ENCODE results near the gene PPP1R8. TPM values are rescaled to one million over a fixed set of nuclear protein-coding genes. Genes with fewer than 3 reads are reported as not detected.
"Not testable (repeated sequence)": the region's sequence is repeated elsewhere in the genome, so short reads cannot be mapped to it uniquely, and the experiment has no call there.

Gene PPP1R8
- total and polyA plus RNA-seq, 7 donors = 25.8 to 37.5 (median 31.8) TPM

DNA sequence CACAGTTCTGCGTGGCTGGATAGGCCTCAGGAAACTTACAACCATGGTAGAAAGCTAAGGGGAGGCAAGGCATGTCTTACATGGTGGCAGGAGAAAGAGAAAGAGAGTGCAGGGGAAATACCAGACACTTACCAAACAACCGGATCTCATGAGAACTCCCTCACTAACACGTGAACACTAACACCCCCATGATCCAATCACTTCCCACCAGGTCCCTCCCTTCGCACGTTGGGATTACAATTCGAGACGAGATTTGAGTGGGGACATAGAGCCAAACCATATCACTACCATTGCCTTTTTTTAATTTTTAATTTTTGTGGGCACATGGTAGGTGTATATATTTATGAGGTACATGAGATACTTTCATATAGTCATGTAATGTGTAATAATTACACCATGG lies 23.8 kb upstream of the PPP1R8 start:
- peaks cover 0 to 61% (median 18%) of the 10 kb centered on the region in 4 donors for H3K36me3 ChIP-seq
- H3K27me3 ChIP-seq = no peaks in the 10 kb centered on the region
- H3K9me3 ChIP-seq = no peaks in the 10 kb centered on the region
- 96 to 97% methylated on average over 7 of the region's 7 CpGs for WGBS, 2 donors
- H3K4me3 ChIP-seq = no peak overlapping the region
- no peak for DNase-seq
- no peak for TF ChIP-seq POLR2AphosphoS5 (IDR thresholded peaks at IDR 0.05)
- TF ChIP-seq EP300 (IDR thresholded peaks at IDR 0.05) = no peak
- TF ChIP-seq, protein P1, sequence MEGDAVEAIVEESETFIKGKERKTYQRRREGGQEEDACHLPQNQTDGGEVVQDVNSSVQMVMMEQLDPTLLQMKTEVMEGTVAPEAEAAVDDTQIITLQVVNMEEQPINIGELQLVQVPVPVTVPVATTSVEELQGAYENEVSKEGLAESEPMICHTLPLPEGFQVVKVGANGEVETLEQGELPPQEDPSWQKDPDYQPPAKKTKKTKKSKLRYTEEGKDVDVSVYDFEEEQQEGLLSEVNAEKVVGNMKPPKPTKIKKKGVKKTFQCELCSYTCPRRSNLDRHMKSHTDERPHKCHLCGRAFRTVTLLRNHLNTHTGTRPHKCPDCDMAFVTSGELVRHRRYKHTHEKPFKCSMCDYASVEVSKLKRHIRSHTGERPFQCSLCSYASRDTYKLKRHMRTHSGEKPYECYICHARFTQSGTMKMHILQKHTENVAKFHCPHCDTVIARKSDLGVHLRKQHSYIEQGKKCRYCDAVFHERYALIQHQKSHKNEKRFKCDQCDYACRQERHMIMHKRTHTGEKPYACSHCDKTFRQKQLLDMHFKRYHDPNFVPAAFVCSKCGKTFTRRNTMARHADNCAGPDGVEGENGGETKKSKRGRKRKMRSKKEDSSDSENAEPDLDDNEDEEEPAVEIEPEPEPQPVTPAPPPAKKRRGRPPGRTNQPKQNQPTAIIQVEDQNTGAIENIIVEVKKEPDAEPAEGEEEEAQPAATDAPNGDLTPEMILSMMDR (IDR thresholded peaks at IDR 0.05) = no peak
- TF ChIP-seq POLR2A (IDR thresholded peaks at IDR 0.05) = no peak
- no peak overlapping the region for H3K27ac ChIP-seq
- no peaks in the 10 kb centered on the region for H3K4me1 ChIP-seq
- intact Hi-C loops (cut with DNase I) = no loop called here

DNA sequence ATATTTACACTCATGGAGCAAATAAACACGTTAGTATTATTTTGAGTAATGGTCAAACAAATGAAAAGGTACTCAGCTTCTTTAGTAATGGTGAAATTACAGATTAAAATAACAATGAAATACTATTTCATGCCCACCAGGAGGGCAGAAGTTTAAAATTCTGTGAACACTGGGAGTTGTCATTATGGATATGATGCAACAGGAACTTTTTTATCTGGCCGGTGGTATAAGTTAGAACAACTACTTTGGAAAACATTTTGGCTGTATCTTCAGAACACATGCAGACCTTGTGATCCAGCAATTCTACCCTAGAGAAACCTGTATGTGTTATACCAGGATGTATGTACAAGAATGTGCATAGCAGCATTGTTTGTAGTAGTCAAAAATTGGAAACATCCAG lies 23.2 kb upstream of the PPP1R8 start:
- WGBS, 2 donors = 85 to 87% methylated on average over 2 of the region's 2 CpGs
- H3K36me3 ChIP-seq = peaks cover 0 to 61% (median 22%) of the 10 kb centered on the region in 4 donors
- no peak overlapping the region for H3K4me3 ChIP-seq
- no peak overlapping the region for H3K27ac ChIP-seq
- no peaks in the 10 kb centered on the region for H3K4me1 ChIP-seq
- intact Hi-C loops (cut with DNase I) = no loop called here
- no peaks in the 10 kb centered on the region for H3K9me3 ChIP-seq
- H3K27me3 ChIP-seq = no peaks in the 10 kb centered on the region
- no peak for TF ChIP-seq EP300 (IDR thresholded peaks at IDR 0.05)
- TF ChIP-seq, protein P1 (IDR thresholded peaks at IDR 0.05) = no peak
- no peak for TF ChIP-seq POLR2AphosphoS5 (IDR thresholded peaks at IDR 0.05)
- no peak for TF ChIP-seq POLR2A (IDR thresholded peaks at IDR 0.05)
- no peak for DNase-seq

DNA sequence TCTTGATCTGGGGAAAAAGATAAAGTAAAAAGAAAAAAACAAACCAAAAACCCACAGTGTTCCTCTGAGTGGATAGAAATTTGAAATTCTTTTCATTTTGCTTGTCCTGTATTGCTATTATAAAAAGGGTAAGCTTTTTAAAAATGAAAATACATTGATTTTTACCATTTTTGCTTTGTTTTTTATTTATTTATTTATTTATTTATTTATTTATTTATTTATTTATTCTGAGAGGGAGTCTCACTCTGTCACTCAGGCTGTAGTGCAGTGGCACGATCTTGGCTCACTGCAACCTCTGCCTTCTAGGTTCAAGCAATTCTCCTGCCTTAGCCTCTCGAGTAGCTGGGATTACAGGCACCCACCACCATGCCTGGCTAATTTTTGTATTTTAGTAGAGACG lies 22.5 kb upstream of the PPP1R8 start:
- 95% methylated on average over 3 of the region's 3 CpGs for WGBS, 2 donors
- intact Hi-C loops (cut with DNase I); H3K4me1 ChIP-seq; DNase-seq; H3K4me3 ChIP-seq; H3K27me3 ChIP-seq; H3K27ac ChIP-seq; H3K9me3 ChIP-seq: not testable (repeated sequence)
- H3K36me3 ChIP-seq = peaks cover 0 to 61% (median 27%) of the 10 kb centered on the region in 4 donors

DNA sequence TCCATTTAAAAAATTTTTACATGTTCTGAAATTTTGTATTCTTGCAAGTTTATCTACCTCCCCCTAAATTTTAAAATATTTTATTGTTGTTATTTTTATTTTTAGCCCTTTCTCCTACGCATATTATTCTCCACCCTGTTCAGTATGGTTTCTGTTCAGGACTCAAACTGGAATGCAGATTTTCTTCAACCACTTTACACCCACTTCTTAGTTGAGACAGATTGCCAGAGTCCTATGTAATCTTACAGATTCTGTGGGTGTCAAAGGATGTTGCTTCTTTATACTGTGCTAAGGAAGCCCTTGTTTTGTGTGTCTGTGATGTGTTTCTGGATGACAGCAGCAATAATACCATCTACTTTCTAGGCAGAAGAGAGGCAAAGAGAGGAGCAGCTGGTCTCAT lies 20.7 kb upstream of the PPP1R8 start:
- Histone ChIP-seq H3K4me3 (no peak overlapping the region), H3K27me3 (no peaks in the 10 kb centered on the region), H3K36me3 (peaks cover 0 to 61% (median 34%) of the 10 kb centered on the region in 4 donors), H3K4me1 (no peaks in the 10 kb centered on the region), H3K27ac (no peak overlapping the region), H3K9me3 (no peaks in the 10 kb centered on the region)
- TF ChIP-seq POLR2AphosphoS5 (IDR thresholded peaks at IDR 0.05) = no peak
- no peak for DNase-seq
- WGBS, 2 donors = 93 to 94% methylated on average over 1 of the region's 1 CpG
- intact Hi-C loops (cut with DNase I) = no loop called here

DNA sequence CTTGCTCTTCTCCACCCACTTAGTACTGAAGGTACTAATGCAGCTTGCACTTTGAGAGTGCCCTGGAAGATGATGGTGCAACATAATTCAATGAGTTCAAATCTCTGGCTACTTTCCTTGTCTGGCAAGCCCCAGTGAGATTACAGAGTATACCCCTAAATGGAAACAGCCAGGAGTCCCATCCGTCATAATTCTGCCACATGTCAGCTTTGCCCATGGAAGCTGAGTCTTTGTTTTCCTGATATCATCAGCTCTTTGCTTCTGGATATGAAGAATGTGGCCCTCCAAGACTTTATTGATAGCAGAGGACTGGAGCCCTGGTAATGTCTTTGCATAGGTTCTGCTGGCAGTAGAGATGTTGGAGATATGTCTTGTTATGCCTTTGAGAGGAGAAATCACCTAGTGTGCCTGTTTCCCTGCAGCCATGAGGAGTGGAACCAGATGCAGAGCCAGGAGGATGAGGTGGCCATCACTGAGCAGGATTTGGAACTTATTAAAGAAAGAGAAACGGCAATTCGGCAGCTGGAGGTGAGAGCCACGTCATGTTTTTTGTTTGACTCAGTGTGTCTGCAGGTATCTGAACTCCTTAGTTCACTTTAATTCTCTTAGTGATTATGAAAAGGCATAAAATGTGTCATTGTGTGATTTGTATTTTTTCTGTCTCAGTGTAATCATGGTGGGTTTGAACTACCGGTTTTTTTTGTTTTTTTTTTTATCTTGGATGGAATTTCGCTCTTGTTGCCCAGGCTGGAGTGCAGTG lies 18.7 kb upstream of the PPP1R8 start:
- H3K27me3 ChIP-seq = no peaks in the 10 kb centered on the region
- TF ChIP-seq POLR2A (IDR thresholded peaks at IDR 0.05) = no peak
- TF ChIP-seq, protein P1 (IDR thresholded peaks at IDR 0.05) = no peak
- no peak for TF ChIP-seq POLR2AphosphoS5 (IDR thresholded peaks at IDR 0.05)
- TF ChIP-seq EP300 (IDR thresholded peaks at IDR 0.05) = no peak
- WGBS, 2 donors = 93 to 97% methylated on average over 6 of the region's 6 CpGs
- no peak overlapping the region for H3K27ac ChIP-seq
- no peaks in the 10 kb centered on the region for H3K9me3 ChIP-seq
- DNase-seq = no peak
- no peak overlapping the region for H3K4me3 ChIP-seq
- peaks cover 0 to 54% (median 28%) of the 10 kb centered on the region in 4 donors for H3K36me3 ChIP-seq
- H3K4me1 ChIP-seq = peaks cover 0 to 4% (median 0%) of the 10 kb centered on the region in 4 donors
- intact Hi-C loops (cut with DNase I) = no loop called here
